HG03064 (cell line): ENCODE results near the gene LSP1.
A peak's percentile ranks its signal among the peaks of the same experiment; 100 is the strongest.

Source experiments
- ATAC-seq: cut with Tn5 transposase; IDR thresholded peaks from one replicate; pipeline ENCODE4 v1.9.1; 2021; ENCODE audit warnings: low read depth; ENCODE audit not compliant: unreplicated experiment

LSP1 gene

DNA sequence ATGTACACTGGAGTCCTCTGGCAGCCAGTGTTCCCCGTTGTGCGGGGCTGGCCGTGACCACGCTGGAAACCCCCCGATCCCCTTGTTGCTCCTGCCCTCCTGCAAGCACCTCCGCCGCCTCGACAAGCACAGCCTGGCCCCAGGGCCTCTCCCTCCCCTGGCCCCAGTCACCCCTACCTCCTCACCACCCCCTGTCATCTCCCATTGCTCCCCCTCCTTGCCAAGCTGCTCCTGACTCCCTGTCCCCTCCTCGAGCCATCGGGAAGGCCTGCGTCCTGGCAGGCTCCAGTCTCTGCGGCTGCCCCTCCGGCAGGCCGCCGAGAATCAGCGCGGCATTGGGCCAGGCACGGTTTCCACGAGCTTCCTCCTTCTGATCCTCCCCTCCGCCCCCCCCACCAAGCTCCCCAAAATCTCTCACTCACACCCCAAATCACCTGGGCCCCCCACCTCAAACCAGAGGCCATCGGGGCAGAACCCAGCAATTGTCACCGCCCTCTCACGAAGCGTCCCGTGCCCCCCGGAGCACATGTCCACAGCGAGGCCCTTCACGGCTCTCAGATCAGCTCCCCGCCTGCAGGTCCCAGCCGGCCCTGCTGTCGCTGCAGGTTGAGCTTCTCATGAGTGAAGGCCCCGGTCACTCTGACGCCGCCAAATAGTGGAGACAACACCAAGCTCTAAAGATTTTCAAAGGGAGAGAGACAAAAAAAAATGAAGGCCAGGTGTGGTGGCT is 5.7 kb upstream of the LSP1 start:
- no peak for ATAC-seq

DNA sequence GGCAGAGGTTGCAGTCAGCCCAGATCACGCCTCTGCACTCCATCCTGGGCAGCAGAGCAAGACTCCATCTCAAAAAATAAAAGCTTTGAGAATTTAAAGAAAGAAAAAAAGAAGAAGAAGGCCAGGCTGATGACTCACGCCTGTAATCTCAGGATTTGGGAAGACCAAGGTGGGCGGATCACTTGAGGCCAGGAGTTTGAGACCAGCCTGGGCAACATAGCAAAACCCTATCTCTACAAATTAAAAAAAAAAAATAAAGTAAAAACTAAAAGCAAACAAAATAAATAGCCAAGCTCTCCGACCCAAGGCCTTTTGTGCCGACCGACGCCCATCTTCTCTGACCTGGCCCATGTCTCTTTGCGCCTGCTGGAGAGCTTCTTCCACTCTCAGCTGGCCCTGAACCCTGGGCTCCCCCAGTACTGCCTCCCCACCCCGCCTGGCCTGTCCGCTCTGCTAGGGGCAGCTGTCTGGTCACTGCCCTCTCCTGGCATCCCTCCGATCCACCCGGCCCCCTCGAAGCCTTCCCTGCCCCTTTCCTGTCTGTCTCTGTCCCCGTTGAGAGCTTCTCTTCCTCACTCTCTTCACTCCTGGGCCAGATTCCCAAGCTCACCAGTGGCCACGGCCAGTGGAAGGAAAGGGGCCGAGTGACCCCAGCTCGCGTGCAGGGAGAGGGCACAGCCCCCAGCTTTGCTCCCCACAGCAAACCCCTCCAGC is 4.8 kb upstream of the LSP1 start:
- no peak for ATAC-seq

DNA sequence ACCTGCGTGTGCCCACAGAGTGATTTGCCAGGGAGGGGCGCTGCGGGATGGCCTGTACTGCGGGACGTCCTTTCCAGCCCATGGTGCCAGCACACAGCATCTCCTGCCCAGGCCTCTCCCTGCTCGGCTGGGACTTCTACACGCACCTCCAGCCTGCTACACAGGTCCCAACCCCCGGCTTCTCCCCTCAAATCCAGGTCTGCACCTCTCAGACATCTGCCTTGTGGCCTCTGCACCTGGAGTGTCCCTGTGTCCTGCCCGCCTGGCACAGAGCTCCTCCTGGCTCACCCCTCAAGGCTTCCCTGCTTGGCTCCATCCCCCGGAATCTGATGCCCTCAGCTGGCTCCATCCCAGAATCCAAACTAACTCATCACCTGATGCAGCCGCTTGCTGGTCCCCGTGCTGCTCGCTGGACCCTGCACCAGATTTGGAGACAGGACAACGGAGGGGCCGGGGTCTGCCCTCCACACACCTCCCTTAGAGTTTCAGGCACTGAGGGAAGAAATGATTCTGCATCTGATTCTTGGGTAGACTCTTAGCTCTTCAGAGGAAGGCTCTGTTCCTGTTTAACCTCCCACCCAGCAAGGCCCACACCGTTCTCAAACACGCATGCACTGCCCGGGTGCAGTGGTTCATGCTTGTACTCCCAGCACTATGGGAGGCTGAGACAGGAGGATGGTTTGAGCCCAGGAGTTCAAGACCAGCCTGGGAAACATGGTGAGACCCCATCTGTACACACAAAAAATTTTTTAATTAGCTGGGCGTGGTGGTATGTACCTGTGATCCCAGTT is 4.0 kb upstream of the LSP1 start:
- ATAC-seq: no peak

DNA sequence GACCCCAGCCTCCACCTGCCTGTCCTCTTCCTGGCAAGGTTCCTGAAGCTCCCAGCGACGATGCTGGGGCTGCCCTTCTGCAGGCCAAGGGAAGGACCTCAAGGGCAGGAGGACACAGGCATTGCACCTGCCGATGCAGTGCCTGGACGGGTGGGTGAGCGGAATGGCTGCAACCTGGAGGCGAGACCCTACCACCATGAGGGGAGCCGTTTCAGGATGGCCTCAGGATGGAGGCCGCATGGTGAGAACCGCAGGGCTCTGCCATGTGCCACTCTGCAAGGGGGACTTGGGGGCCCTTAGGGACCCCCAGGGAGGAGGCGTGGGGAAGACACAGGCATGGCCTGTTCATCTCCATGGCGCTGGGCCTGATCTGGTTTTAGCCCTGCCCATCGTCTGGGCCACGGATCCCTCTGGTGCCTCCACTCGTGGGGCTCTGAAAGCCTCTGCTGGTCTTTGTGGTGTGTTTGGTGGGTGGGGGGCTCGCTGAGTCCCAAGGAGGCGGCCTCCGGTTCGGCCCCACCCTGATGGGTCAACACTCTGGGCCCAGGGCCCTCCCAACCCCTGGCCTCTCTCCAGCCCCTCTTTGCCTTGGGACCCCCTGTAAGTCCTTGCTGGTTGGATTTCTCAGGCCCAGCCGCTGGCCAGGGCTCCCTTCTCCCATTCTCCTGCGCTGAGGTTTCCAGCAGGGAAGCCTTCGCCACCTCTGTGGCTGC is 1.3 kb upstream of the LSP1 start:
- ATAC-seq: no peak

DNA sequence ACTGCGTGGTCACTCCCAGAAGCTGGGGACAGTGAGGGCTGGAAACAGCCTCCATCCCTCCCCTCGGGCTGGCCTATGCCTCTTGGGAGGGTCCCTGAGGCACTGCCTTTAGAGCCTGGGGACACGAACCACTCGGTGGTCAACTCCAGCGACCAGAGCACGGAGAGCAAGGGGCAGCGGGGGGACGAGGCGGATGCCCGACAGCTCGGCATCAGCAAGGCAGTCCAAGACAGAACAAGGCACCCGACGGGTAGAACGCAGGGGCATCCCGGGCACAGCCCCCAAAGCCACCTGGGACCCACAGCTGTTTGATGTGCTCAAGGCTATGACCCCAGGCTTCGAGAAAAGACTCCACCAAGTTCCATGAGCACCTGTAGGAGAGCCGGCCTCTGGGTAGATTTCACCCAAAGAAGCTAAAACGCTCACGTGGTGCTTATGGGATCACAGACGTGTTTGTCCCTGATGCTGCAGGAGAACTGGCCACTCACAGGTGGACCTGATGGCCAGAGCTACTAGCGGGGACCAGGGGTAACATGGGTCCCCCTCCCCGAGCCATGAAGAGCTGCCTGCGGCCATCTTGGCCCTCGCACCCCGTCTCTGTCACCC is 510 bp upstream of the LSP1 start:
- ATAC-seq: no peak

DNA sequence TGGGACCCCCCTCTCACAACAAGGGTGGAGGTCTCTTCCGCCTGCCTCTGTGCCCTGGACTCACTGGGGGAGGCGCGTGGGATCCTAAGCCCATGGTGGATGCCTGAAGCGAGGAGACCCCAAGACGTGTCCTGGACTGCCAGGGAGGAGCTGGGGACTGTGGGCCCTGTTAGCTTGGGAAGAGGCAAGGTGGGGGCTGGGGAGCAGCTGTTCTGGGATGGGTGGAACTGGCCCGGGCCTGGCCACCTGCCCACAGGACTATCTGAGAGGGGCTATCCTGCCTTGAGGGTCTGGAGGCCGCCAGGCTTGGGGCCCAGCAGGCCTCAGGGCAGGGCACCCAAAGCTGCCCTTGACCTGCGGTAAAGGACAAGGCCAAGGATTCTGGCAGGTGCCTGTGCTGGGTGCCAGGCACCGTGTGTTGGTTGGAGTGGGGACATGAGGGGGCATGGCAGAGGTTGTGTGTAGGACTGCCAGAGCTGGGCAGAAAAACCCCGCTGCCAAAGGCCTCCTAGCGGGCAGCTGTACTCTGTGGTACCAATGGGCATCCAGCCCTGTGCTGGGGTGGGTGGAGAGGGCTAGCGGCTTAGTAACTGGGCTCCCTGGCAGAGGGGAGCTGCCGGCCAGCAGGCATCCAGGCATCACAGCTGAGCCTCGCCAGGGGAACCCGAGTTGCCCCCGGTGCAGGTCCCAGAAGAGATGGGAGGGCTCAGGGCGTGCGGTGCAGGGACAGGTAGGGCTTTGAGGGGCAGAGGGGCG is 670 bp downstream of the LSP1 start:
- ATAC-seq: no peak

DNA sequence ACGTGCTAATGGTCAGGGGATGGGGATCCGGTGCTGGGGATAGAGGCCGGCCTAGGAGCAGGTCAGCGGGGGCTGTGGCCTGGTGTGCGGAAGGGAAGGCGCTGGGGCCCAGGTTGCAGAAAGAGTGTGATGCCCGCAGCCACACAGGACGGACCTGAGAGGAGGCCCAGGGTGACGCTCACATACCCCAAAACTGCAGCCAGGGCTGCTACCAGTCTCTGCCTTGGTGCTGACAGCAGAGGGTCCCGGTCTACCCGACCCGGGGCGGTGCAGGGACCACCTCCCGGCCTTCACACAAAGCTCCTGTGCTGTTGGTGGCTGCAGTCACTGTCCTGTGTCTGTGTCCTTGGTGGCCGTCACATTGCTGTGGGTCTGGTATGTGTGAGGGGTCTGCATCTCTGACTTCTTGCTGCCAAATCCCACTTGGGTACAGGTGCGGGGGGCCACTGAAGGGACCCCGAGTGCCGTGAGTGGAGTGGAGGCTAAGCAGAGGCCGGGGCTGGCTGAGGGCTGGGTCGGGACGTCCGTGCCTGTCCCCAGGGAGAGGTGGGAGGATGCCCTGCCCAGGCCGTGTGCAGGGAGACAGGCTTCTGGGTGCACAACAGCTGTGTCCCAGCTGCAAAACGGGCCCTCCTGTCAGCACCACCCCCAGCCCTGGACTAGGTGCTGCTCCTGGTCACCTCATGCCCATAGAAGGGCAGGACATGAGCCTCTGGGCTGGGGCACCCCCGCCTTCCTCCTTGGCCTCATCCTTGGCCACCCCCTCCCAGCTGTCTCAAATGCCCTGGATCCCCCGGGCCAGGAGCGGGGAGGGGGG is 1.5 kb downstream of the LSP1 start:
- ATAC-seq: peak; percentile 25

DNA sequence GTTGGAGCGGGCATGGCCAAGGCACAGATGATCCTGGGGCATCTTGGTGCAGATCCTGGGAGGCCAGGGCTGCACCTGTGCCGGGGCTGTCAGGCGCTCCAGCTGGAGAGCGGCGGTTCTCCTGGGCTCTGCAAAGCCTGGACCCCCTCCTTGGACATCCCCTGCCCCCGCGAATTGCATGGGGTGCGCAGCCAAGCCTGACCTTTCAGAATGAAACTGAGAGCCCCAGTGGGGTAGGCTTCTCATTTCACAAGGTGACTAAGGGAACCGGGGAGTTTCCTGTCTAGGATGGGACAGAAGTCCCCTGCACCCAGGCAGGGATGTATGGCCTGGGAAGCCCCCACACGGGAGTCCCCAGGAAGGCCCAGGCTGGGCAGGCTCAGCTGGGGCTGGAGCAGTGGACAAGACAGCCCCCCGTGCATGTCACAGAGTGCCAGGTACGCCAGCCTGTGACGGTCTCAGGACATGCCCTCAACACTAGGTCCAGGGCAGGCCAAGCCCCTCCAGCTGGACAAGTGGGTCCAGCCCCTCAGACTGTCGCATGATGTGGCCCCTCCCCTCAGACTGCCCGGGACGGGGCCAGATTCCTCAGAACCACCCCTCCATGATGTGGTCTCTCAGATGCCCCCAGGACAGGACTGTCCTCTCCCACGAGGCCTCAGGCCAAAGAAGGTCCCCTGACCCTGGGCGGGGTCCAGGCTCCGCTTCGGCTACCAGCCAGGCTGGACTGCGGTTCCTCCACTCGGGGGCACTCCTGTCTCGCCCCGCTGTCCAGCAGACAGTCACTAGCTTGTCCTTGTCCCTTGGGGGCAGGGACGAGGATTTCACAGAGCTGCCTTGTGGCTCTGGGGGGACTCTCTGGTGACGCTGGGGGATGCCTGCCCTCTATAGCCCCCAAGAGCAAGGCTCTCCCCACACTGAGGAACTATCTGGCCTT is 2.3 kb downstream of the LSP1 start:
- ATAC-seq: peak; percentile 37

DNA sequence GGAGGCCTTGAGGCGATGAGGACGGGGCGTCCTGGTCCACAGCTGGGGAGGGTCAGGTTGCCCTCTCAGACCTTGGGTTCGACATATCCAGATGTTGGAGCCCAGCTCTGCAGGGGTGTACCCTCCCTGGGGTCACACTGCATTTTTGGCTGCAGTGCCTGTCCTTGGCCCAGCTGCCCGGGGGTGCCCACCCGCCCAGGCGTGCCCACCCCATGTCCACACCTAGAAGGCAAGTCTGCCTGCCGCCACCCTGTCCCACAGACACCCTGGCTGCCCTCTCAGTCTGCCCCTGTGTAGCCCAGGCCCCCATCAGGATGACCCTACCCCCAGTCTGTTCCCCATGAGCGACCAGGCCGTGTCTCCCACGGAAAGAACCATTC is 3.0 kb downstream of the LSP1 start:
- ATAC-seq: no peak

DNA sequence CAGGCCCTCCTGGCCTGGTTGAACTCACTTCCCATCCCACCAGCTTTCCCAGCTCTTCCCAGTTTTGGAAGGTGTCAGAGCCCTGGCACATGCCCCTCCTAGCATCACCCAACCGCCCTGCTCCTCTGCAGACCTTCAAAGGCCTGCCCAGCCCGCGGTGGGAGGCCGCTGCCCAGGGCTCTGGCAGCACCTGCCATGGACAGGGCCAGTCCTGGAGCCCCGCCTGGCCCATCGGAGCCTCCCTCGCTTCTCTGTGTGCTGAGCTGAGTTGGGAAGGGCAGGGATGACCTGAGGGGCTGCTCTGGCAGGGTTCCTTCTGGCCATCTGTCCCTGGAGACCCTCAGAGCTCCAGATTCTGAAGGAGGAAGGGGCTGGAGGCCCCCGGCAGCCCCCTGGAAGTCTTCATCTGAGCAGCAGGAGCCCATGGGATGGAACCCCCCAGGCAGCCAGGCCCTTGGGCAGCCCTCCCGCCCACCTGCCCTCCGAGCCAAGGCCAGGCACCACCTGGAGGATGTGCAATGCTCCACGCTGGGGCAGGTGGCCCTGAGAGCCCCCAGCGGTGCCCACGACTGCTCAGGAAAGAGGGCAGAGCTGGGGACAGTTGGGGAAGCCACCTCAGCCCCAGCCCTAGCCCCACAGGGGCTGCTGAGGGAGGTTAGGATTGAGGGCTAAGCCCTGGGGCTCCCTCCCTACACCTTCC is 3.6 kb downstream of the LSP1 start:
- ATAC-seq: no peak

DNA sequence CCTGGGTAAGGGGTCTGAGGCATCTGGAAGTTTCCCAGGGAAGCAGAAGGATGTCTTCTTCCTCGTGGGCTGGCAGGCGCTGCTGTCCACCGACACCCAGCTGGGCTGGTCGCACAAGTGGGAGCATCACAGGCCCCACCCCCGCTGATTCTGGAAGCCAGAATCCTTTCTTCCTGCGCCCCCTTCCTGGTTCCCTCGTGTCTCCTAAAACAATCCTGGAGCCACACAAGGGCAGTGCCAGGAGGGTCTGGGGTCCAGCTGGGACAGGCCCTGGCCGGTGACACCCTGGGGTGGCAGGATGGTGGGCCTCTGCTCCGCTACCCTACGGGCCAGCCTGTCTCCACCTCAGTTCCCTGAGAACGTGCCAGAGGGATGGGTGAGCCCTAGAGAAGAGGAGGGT is 4.2 kb downstream of the LSP1 start:
- ATAC-seq: no peak

DNA sequence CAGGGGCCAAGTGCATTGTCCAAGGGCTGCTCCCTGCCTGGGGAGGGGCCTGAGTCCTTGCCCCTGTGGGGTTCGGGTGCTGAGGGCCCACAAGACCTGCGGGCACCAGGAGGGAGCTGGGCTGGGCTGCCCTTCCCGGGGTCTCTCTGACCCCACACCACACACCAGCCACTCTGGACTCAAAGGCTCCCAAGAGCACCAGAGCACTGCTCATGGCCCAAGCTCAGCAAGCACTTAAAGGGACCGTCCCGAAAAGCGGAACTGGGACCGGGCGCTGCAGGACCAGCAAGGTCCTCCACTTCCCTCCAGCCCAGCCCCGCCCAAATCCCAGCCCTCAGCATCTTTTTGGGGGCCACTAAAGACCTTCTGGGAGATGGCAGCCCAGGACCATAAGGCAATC is 5.3 kb downstream of the LSP1 start:
- no peak for ATAC-seq

DNA sequence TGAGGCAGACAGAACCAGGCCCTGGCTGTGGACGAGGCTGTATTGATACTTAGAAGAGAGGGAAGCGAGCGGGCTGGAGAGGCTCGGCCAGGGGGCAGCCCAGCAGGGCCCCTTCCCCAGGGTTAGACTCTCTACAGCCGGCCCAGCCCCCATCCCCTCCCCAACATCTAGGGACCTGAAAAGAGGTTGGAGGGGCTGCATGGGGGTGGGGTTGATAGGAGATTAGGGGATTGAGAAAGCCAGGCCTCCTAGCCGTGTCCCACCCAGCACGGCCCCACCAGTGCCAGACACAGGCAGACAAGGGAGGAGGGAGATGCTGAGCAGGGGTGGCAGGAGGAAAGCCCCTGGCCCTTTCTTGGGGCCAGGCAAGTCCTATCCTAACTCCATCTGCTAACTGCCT is 5.7 kb downstream of the LSP1 start:
- no peak for ATAC-seq

DNA sequence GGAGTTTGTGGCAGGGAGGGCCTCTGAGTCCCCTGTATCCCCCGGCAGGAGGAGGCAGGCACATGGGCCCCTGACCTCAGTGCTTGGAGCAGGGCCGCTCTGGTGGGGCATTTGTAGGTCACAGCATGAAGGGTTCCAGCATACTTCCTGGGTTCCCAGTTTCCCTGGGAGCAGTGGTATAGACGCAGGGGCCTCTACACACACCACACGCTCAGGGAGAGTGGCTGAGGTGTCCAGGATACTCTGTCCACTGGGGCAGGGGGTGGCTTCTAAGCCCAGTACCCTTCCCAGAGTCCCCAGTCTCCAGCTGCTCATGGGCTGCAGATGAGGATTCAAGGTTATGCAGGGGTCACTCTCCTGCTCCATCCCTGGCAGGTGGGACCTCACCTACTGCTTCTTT is 6.1 kb downstream of the LSP1 start:
- ATAC-seq: no peak

DNA sequence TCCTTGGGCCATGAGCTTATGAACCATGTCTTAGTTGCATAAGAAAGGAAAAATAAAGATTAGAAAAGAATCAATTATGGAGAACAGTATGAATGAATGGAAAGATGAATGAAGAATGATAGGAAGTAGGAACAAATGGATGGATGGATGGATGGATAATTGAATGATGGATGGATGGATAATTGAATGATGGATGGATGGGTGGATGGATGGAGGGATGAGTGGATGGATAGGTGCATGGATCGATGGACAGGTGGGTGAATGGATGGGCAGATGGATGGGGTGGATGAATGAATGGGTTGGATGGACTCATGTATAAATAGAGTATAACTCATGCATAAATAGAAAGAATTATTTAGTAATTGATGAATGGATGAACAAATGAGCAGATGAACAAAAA is 7.2 kb downstream of the LSP1 start:
- ATAC-seq: no peak

DNA sequence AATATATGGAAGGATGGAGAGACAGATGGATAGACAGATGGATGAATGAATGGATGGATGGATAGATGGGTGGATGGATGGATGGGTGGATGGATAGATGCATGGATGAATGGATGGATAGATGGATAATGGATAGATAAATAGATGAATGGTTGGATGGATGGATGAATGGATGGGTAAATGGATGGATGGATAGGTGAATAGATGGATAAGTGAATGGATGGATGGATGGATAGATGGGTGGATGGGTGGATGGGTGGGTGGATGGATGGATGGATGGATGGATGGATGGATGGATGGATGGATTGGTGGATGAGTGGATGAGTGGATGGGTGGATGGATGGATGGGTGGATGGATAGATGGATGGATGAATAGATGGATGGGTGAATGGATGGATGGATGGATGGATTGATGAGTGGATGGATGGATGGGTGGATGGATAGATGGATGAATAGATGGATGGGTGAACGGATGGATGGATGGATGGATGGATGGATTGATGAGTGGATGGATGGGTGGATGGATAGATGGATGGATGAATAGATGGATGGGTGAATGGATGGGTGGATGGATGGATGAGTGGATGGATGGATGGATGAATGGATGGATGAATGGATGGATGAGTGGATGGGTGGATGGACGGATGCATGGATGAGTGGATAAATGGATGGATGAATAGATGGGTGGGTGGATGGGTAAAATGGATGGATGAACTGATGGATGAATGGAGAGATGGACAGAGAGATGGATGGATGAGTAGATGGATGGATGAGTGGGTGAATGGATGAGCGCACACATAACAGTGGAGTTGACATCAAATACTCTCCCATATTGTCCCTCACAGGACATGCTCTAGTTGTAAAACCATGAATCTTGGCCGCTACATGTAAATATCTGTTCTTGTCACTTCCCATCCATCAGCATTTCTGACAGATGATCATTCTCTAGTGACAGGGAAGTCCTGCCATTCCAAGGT is 8.8 kb downstream of the LSP1 start:
- ATAC-seq: no peak
